ACC112 (cell line): ENCODE data around the gene KRT9.

Experiments
- H2AFZ ChIP-seq: fragments of 200-600 bp; sonication (generic); one replicate; pipeline ENCODE4 v1.6.0; 2017; ENCODE audit warnings: antibody characterized with exemption, low read length; ENCODE audit not compliant: unreplicated experiment
- H3K27ac ChIP-seq: fragments of 200-600 bp; sonication (generic); 2 replicates; pipeline ENCODE4 v1.5.1; 2014; ENCODE audit warnings: low read depth, mild to moderate bottlenecking, antibody characterized with exemption, low read length, moderate library complexity
- H3K27me3 ChIP-seq: fragments of 200-600 bp; sonication (generic); 2 replicates; pipeline ENCODE4 v1.6.1; 2014; ENCODE audit warnings: mild to moderate bottlenecking, antibody characterized with exemption, low read length, moderate library complexity, mixed read lengths; ENCODE audit not compliant: insufficient read depth
- H3K36me3 ChIP-seq: fragments of 200-600 bp; sonication (generic); 2 replicates; pipeline ENCODE4 v1.6.1; 2016; ENCODE audit warnings: mild to moderate bottlenecking, antibody characterized with exemption, low read length, moderate library complexity, mixed read lengths; ENCODE audit not compliant: insufficient read depth
- H3K4me1 ChIP-seq: fragments of 200-600 bp; sonication (generic); one replicate; pipeline ENCODE4 v1.6.1; 2016; ENCODE audit warnings: low read length, mixed read lengths; ENCODE audit not compliant: insufficient read depth, unreplicated experiment, control insufficient read depth
- H3K4me3 ChIP-seq: fragments of 200-600 bp; sonication (generic); 2 replicates; pipeline ENCODE4 v1.5.1; 2014; ENCODE audit warnings: mild to moderate bottlenecking, low read depth, low read length
- H3K79me2 ChIP-seq: fragments of 200-600 bp; sonication (generic); one replicate; pipeline ENCODE4 v1.6.0; 2016; ENCODE audit warnings: low read length; ENCODE audit not compliant: control insufficient read depth, unreplicated experiment, insufficient read depth

The KRT9 gene

GRCh38 chr17:41524261-41524660, 47.6 kb downstream of the KRT9 start:
- Histone ChIP-seq H3K4me3 (no peak overlapping the region), H3K4me1 (peaks cover 19% of the 10 kb centered on the region), H3K27ac (no peak overlapping the region), H2AFZ (no peak overlapping the region), H3K79me2 (no peaks in the 10 kb centered on the region), H3K36me3 (no peaks in the 10 kb centered on the region), H3K27me3 (peaks cover 11% of the 10 kb centered on the region)

- Histone ChIP-seq H2AFZ (no peak overlapping the region), H3K4me1 (peaks cover 19% of the 10 kb centered on the region), H3K4me3 (no peak overlapping the region), H3K79me2 (no peaks in the 10 kb centered on the region), H3K27ac (no peak overlapping the region), H3K36me3 (no peaks in the 10 kb centered on the region), H3K27me3 (peaks cover 11% of the 10 kb centered on the region)
These were observed 48.1 kb downstream of the KRT9 start for GRCh38 chr17:41523787-41524186.

GRCh38 chr17:41523225-41523593, 48.6 kb downstream of the KRT9 start:
- Histone ChIP-seq H3K27ac (no peak overlapping the region), H3K27me3 (peaks cover 11% of the 10 kb centered on the region), H3K4me1 (peaks cover 19% of the 10 kb centered on the region), H3K36me3 (no peaks in the 10 kb centered on the region), H2AFZ (no peak overlapping the region), H3K4me3 (no peak overlapping the region), H3K79me2 (no peaks in the 10 kb centered on the region)

- H3K36me3 ChIP-seq: no peaks in the 10 kb centered on the region
These were observed 49.3 kb downstream of the KRT9 start for GRCh38 chr17:41522301-41523224.

GRCh38 chr17:41521574-41522261, 50.1 kb downstream of the KRT9 start:
- no peaks in the 10 kb centered on the region for H3K36me3 ChIP-seq
- peak overlapping the region; percentile 47; the same call in 1 of the 2 replicates for H3K27ac ChIP-seq
- H3K27me3 ChIP-seq: no peaks in the 10 kb centered on the region
- H3K79me2 ChIP-seq: no peaks in the 10 kb centered on the region
- no peak overlapping the region for H3K4me3 ChIP-seq
- peaks cover 19% of the 10 kb centered on the region for H3K4me1 ChIP-seq
- no peak overlapping the region for H2AFZ ChIP-seq

More at GRCh38 chr17:41522301-41523224, 49.3 kb downstream of the KRT9 start:
- H3K4me1 ChIP-seq: peaks cover 19% of the 10 kb centered on the region
- no peak overlapping the region for H3K4me3 ChIP-seq
- H2AFZ ChIP-seq: peak overlapping the region; percentile 50
- H3K27me3 ChIP-seq: peaks cover 5% of the 10 kb centered on the region
- no peaks in the 10 kb centered on the region for H3K79me2 ChIP-seq
- H3K27ac ChIP-seq: 0 out of 2 replicates have a peak overlapping the region, but pooled peaks have one; percentile 47

GRCh38 chr17:41520821-41521521, 50.9 kb downstream of the KRT9 start:
- Histone ChIP-seq H3K36me3 (no peaks in the 10 kb centered on the region), H3K27ac (no peak overlapping the region), H3K27me3 (no peaks in the 10 kb centered on the region), H3K4me3 (no peak overlapping the region), H3K4me1 (peaks cover 19% of the 10 kb centered on the region), H2AFZ (no peak overlapping the region), H3K79me2 (no peaks in the 10 kb centered on the region)

GRCh38 chr17:41519501-41520224, 52.2 kb downstream of the KRT9 start:
- peaks cover 19% of the 10 kb centered on the region for H3K4me1 ChIP-seq
- H3K27me3 ChIP-seq: no peaks in the 10 kb centered on the region
- no peaks in the 10 kb centered on the region for H3K79me2 ChIP-seq
- H3K27ac ChIP-seq: no peak overlapping the region
- no peak overlapping the region for H2AFZ ChIP-seq
- no peaks in the 10 kb centered on the region for H3K36me3 ChIP-seq
- no peak overlapping the region for H3K4me3 ChIP-seq

GRCh38 chr17:41518789-41519449, 52.9 kb downstream of the KRT9 start, which contains the start of gene KRT15:
Gene KRT15 (minus strand): TSS chr17:41518890. CDS start chr17:41518827, 63 bp downstream.
- H3K4me3 ChIP-seq: no peak within 1 kb of the TSS
- H3K36me3 ChIP-seq: no peaks in the 10 kb centered on the region
- H3K27ac ChIP-seq: no peak within 1 kb of the TSS
- no peaks in the 10 kb centered on the region for H3K79me2 ChIP-seq
- no peaks in the 10 kb centered on the region for H3K27me3 ChIP-seq
- no peak within 1 kb of the TSS for H2AFZ ChIP-seq
- peaks cover 19% of the 10 kb centered on the region for H3K4me1 ChIP-seq

GRCh38 chr17:41518031-41518430, 53.8 kb downstream of the KRT9 start:
- H3K36me3 ChIP-seq: no peaks in the 10 kb centered on the region
- H3K27ac ChIP-seq: no peak overlapping the region
- no peak overlapping the region for H3K4me3 ChIP-seq
- no peaks in the 10 kb centered on the region for H3K79me2 ChIP-seq
- peaks cover 19% of the 10 kb centered on the region for H3K4me1 ChIP-seq
- H3K27me3 ChIP-seq: no peaks in the 10 kb centered on the region
- H2AFZ ChIP-seq: no peak overlapping the region
